ENCODE measurements around the gene SLC6A11. TPM values are rescaled to one million over a fixed set of nuclear protein-coding genes. Genes with fewer than 3 reads are reported as not detected.

SLC6A11 gene
- total RNA-seq, 1 donor from 2014 or later, result not detected

DNA sequence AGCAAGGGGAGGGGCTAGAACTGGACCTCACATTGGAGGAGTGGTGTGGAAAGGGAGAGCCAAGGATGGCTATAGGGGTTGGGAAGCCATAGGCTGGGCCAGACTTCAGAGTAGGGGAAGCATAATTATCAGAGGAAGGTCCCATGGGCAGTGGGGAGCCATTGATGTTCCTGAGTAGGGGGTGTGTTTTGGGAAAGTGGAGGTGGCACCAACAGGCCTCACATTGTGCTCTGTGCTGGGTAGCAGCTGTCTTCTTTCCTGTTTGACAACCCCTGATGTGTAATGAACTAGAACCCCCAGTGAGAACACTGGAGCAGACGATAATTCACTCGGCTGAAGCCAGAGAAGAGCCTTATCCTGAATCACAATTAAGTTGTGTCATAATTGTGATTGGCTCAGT, 41.2 kb downstream of the SLC6A11 start:
- TF ChIP-seq, protein P1, sequence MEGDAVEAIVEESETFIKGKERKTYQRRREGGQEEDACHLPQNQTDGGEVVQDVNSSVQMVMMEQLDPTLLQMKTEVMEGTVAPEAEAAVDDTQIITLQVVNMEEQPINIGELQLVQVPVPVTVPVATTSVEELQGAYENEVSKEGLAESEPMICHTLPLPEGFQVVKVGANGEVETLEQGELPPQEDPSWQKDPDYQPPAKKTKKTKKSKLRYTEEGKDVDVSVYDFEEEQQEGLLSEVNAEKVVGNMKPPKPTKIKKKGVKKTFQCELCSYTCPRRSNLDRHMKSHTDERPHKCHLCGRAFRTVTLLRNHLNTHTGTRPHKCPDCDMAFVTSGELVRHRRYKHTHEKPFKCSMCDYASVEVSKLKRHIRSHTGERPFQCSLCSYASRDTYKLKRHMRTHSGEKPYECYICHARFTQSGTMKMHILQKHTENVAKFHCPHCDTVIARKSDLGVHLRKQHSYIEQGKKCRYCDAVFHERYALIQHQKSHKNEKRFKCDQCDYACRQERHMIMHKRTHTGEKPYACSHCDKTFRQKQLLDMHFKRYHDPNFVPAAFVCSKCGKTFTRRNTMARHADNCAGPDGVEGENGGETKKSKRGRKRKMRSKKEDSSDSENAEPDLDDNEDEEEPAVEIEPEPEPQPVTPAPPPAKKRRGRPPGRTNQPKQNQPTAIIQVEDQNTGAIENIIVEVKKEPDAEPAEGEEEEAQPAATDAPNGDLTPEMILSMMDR (conservative IDR thresholded peaks at IDR 0.05; ENCODE audit: low read depth, low read length), result no peak
- no peak overlapping the region for H3K4me3 ChIP-seq (ENCODE audit: low read depth, low read length)
- no peak for DNase-seq (ENCODE audit: low read depth)

DNA sequence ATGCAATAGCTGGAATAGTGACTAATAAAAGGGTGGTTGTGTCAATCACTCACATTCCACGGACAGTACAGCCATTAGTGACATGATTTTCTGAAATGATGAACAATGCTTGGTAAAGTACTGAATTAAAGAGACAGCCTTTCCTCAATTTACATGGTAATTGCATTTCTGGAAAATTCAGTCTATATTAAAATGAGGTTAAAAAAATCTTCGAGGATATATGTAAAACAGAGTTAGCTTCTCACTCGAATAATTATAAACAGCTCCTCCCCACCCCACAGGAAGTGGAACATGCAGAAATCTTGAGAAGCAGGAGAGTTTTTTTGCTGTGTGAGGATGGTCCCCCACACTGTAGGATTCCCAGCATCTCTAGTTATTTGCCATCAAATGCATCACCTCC, 42.1 kb downstream of the SLC6A11 start:
- TF ChIP-seq, protein P1 (conservative IDR thresholded peaks at IDR 0.05; ENCODE audit: low read depth, low read length), result no peak
- no peak overlapping the region for H3K4me3 ChIP-seq (ENCODE audit: low read depth, low read length)

DNA sequence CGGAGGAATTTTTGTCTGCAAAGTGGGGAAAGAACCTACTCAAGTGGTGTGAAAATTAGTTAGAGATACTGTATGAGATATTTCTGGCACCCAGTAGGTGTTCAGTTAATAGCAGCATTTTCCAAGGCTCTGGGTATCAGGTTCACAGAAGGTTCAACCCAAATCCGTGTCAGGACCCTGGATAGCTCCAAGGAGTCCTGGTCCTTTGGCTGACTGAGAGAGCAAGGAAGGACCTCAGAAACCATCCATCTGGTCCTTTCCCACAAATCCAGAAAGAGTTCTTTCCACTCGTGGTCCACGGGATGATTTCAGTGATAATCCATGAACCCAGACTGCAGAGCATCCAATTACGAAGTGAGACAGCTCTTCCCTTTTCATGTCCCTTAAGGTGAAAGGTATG, 51.4 kb downstream of the SLC6A11 start:
- TF ChIP-seq, protein P1 (conservative IDR thresholded peaks at IDR 0.05; ENCODE audit: low read depth, low read length), result no peak
- no peak overlapping the region for H3K4me3 ChIP-seq (ENCODE audit: low read depth, low read length)
- DNase-seq (ENCODE audit: low read depth), result no peak

More for the DNA sequence above, 42.1 kb downstream of the SLC6A11 start:
- DNase-seq (ENCODE audit: low read depth), result no peak

DNA sequence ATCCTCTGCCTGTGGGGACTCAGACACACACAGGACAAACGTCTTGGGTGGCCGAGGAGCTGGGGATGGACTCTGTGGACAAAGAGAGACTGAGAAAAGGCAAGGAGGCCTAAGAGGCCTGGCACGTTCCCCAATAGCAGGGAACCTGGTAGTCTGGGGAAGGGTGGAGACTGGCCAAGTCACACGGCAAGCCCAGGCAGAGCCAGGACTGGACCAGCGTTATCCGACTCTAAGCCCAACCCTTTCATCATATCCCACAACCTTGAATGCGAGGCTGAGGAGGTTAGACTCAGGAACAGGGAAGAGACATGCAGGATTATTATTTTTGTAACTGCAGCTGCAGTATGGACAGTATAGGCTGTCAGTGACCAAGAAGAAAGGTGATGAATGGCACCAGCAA, 53.4 kb downstream of the SLC6A11 start:
- TF ChIP-seq, protein P1 (conservative IDR thresholded peaks at IDR 0.05; ENCODE audit: low read depth, low read length), result no peak
- DNase-seq (ENCODE audit: low read depth), result no peak
- H3K4me3 ChIP-seq (ENCODE audit: low read depth, low read length), result no peak overlapping the region

DNA sequence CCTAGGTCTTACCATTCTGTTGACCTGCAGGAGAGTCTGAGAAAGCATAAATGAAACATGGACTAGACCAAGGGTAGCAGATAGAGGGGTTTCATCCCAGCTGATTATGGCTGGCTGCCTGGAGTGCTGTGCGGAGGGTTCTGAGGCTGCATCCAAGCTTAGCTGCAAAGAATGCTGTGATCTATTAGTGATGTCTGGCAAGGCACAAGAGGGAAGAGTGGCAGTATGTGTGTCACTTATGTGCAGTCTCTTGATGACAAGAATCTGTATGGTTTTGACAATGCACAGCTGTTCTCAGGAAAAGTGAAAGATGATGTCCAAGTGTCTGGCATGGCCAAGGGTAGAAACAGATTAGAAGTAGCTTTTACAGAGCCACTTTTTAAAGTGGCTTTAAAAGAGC, 54.3 kb downstream of the SLC6A11 start:
- TF ChIP-seq, protein P1 (conservative IDR thresholded peaks at IDR 0.05; ENCODE audit: low read depth, low read length), result no peak
- DNase-seq (ENCODE audit: low read depth), result no peak
- H3K4me3 ChIP-seq (ENCODE audit: low read depth, low read length), result no peak overlapping the region

DNA sequence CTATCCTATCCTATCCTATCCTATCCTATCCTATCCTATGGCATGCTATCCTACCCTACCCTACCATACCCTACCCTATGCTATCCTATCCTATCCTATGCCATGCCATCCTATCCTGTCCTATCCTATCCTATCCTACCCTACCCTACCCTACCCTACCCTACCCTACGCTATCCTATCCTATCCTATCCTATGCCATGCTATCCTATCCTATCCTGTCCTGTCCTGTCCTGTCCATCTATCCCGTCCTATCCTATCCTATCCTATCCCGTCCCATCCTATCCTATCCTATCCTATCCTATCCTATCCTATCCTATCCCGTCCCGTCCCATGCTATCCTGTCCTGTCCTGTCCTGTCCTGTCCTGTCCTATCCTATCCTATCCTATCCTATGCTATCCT, 57.4 kb downstream of the SLC6A11 start:
- no peak for DNase-seq (ENCODE audit: low read depth)
- H3K4me3 ChIP-seq (ENCODE audit: low read depth, low read length), result no peak overlapping the region
- TF ChIP-seq, protein P1 (conservative IDR thresholded peaks at IDR 0.05; ENCODE audit: low read depth, low read length), result no peak

DNA sequence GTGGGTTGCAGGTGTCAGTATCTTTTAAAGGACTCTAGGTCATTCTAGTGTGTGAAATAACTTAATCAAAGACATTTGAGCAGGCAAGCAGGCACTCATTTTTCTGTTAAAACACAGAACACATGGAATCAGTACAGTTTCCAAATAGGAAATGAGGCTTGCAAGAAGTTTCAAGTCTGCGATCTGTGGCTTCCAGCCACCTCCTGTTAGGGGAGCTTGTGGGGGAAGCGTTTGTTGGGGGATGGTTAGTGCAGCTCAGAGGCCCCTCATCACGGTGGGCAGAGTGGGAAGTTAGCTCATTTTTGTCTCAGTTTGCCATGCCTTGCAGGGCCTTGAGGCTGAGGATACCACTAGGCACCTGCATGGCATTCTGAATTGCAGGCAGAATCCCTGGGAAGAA, 59.9 kb downstream of the SLC6A11 start:
- no peak overlapping the region for H3K4me3 ChIP-seq (ENCODE audit: low read depth, low read length)
- TF ChIP-seq, protein P1 (conservative IDR thresholded peaks at IDR 0.05; ENCODE audit: low read depth, low read length), result no peak
- no peak for DNase-seq (ENCODE audit: low read depth)

Measured in epithelial cell of proximal tubule (primary cell).